ENCODE measurements around the gene ZNF292. TPM values are rescaled to one million over a fixed set of nuclear protein-coding genes. Genes with fewer than 3 reads are reported as not detected.

ZNF292 gene
- total RNA-seq = 10 to 100 TPM; 30.6 to 56.4 TPM

DNA sequence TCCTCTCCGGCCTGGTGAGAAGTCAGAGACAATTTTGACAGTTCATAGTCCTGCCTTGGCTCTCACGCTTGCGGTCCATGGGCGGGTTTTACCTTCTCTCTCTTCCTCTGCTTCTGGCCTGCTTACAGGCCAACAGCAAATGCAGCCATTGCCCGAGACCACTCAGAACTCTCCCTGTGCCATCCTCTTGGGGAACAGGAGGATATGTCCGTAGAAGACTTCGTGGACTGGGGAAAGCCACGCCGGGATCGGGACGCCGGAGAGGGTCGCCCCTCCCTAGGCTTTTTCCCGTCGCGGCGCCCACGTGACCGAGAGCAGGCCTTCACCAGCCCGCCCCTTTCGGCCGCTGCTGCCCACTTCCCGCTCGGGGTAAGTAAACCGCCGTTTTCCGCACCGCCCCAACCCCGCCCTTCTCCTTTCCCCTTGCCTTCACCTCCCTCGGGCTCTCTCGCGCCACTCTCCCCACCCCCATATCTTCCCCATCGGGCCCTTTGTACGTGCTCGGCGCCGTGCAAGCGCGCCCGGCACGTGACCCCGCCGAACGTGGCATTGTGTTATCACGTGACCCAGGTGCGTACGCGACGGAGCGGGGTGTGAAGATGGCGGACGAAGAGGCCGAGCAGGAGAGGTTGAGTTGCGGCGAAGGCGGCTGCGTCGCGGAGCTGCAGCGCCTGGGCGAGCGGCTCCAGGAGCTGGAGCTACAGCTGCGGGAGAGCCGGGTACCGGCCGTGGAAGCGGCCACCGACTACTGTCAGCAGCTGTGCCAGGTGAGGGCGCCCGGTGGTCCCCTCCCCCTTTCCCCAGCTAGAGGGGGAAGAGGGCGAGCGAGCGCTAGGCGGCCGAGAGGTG, at the start of gene ZNF292:
Gene ZNF292 (plus strand): TSS at position 573 of the 849 bp plus-strand sequence. CDS start 27 bp downstream, at position 600.
- H3K4me1 ChIP-seq = no peaks in the 10 kb centered on the region
- peak within 1 kb of the TSS; percentile 99 for H3K27ac ChIP-seq
- H3K9me3 ChIP-seq = no peaks in the 10 kb centered on the region
- no peaks in the 10 kb centered on the region for H3K36me3 ChIP-seq
- intact Hi-C loops (cut with DNase I) = no loop called here
- peak within 1 kb of the TSS; percentile 83 to 97 for H3K9ac ChIP-seq (ENCODE audit: low read depth in 2 of 2, low read length in 2 of 2)
- no peaks in the 10 kb centered on the region for H3K27me3 ChIP-seq
- no peak for TF ChIP-seq CTCF (IDR thresholded peaks at IDR 0.05)
- peak within 1 kb of the TSS; percentile 96 for H3K4me3 ChIP-seq
- peak; percentile 99 for DNase-seq

DNA sequence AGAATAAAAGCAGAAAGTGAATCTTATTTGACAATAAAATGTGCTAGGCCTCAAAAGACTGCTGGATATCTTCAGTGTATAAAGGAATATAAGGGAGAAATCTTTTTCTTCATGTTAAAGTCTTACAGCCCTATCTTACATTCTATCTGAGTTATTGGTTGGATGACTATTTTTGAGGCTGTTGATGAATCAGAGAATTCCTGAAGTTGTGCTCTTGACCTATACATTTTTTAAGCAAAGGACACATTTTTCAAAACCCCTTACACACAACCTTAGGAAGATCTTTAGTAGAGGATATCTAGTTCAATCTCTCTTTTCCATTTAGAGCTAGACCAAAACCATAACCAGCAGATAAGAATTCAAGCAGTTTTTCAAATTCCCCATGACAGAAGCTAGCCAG, 49.5 kb upstream of the ZNF292 start:
- TF ChIP-seq CTCF (IDR thresholded peaks at IDR 0.05) = no peak
- Histone ChIP-seq H3K9me3 (no peaks in the 10 kb centered on the region), H3K27ac (no peak overlapping the region), H3K9ac (ENCODE audit: low read depth in 2 of 2, low read length in 2 of 2) (no peak overlapping the region), H3K4me1 (no peaks in the 10 kb centered on the region), H3K27me3 (no peaks in the 10 kb centered on the region), H3K4me3 (no peak overlapping the region), H3K36me3 (no peaks in the 10 kb centered on the region)
- DNase-seq = no peak
- intact Hi-C loops (cut with DNase I) = no loop called here

- no peak overlapping the region for H3K4me3 ChIP-seq
- no peaks in the 10 kb centered on the region for H3K9me3 ChIP-seq
- TF ChIP-seq CTCF (IDR thresholded peaks at IDR 0.05) = no peak
- no peak for DNase-seq
- no peaks in the 10 kb centered on the region for H3K36me3 ChIP-seq
- no peak overlapping the region for H3K9ac ChIP-seq (ENCODE audit: low read depth in 2 of 2, low read length in 2 of 2)
- no peak overlapping the region for H3K27ac ChIP-seq
- intact Hi-C loops (cut with DNase I) = no loop called here
- no peaks in the 10 kb centered on the region for H3K4me1 ChIP-seq
- no peaks in the 10 kb centered on the region for H3K27me3 ChIP-seq
Measured at GRCh38 chr6:87110636-87111035, 44.7 kb upstream of the ZNF292 start.

- no peaks in the 10 kb centered on the region for H3K27me3 ChIP-seq
- H3K36me3 ChIP-seq = no peaks in the 10 kb centered on the region
- DNase-seq = no peak
- no peak overlapping the region for H3K9ac ChIP-seq (ENCODE audit: low read depth in 2 of 2, low read length in 2 of 2)
- no peaks in the 10 kb centered on the region for H3K4me1 ChIP-seq
- H3K4me3 ChIP-seq = no peak overlapping the region
- no peaks in the 10 kb centered on the region for H3K9me3 ChIP-seq
- no peak overlapping the region for H3K27ac ChIP-seq
- no peak for TF ChIP-seq CTCF (IDR thresholded peaks at IDR 0.05)
- intact Hi-C loops (cut with DNase I) = no loop called here
Measured at GRCh38 chr6:87115402-87116135, 39.8 kb upstream of the ZNF292 start.

- no peak for DNase-seq
- no peak overlapping the region for H3K9ac ChIP-seq (ENCODE audit: low read depth in 2 of 2, low read length in 2 of 2)
Measured at GRCh38 chr6:87116922-87117321, 38.4 kb upstream of the ZNF292 start.

More at GRCh38 chr6:87116922-87117321, 38.4 kb upstream of the ZNF292 start:
- Histone ChIP-seq H3K9me3 (no peaks in the 10 kb centered on the region), H3K36me3 (no peaks in the 10 kb centered on the region), H3K4me1 (no peaks in the 10 kb centered on the region), H3K27me3 (no peaks in the 10 kb centered on the region), H3K27ac (no peak overlapping the region), H3K4me3 (no peak overlapping the region)
- intact Hi-C loops (cut with DNase I) = no loop called here
- no peak for TF ChIP-seq CTCF (IDR thresholded peaks at IDR 0.05)

All from colonic mucosa (tissue), 4 donors.